Body of pancreas (tissue), 4 donors: Measurements from ENCODE around the gene AGRN. TPM values are rescaled to one million over a fixed set of nuclear protein-coding genes. Genes with fewer than 3 reads are reported as not detected.

Experiments
- ATAC-seq: fragments of 150-250 bp; one replicate; pipeline ENCODE4 v1.9.1; 2016
- DNase-seq, 4 donors: peaks; one replicate each; pipeline ENCODE4 v3.0.0-alpha.2; 2019
- H3K27ac ChIP-seq, 4 donors: fragments of 200-600 bp; sonication (generic); 1 replicate in 3 of 4; 2 replicates in 1 of 4; pipeline versions ENCODE4 v1.5.1 to v1.6.1; 2016 to 2019; ENCODE audit warnings: mild to moderate bottlenecking in 1 of 4, mixed read lengths in 1 of 4, moderate library complexity in 1 of 4
- H3K27me3 ChIP-seq, 2 donors: fragments of 200-600 bp; sonication (generic); one replicate each; pipeline ENCODE4 v1.6.0; 2016; ENCODE audit warnings: mild to moderate bottlenecking in 1 of 2
- H3K36me3 ChIP-seq, 2 donors: fragments of 200-600 bp; sonication (generic); replicated peaks in 1 of 2; 2 replicates each; pipeline ENCODE4 v1.5.1; 2016; ENCODE audit warnings: low read depth in 2 of 2; ENCODE audit not compliant: insufficient read depth in 1 of 2
- H3K4me1 ChIP-seq: fragments of 200-600 bp; sonication (generic); one replicate; pipeline ENCODE4 v1.6.0; 2016
- H3K4me3 ChIP-seq, 2 donors: fragments of 200-600 bp; sonication (generic); 1 replicate in 1 of 2; 2 replicates in 1 of 2; pipeline ENCODE4 v1.5.1; 2016 to 2019
- H3K9me3 ChIP-seq, 3 donors: fragments of 200-600 bp; sonication (generic); 1 replicate in 2 of 3; 2 replicates in 1 of 3; pipeline ENCODE4 v1.5.1; 2016
- POLR2A ChIP-seq, 3 donors: fragments of 450-650 bp; IDR thresholded peaks; one replicate each; pipeline ENCODE4 v1.6.1; 2016; ENCODE audit warnings: antibody characterized with exemption in 3 of 3, mild to moderate bottlenecking in 2 of 3
- WGBS, 2 donors: methylation state at CpG; one replicate each; pipeline ENCODE4 v1.1.5; 2017; 5-methylcytosine and 5-hydroxymethylcytosine counted together
- intact Hi-C: fragments of 100-400 bp; cut with DNase I; formaldehyde crosslinking; loops from one replicate; pipeline ENCODE4 v1.15.1; 2023
- total RNA-seq, 2 donors: library from RNA; depleted of rRNA; stranded (reverse); fragments of >200 nt; gene quantifications; one replicate each; pipeline ENCODE4 v1.1.0, GENCODE V29; 2016
- TF ChIP-seq, protein P1 (sequence below), 7 experiments: fragments of 450-650 bp in 4 of 7; fragments of 200-600 bp in 3 of 7; sonication (generic) in 3 of 7; IDR thresholded peaks; one replicate each; pipeline ENCODE4 v1.5.1; 2016 to 2019; ENCODE audit warnings: antibody characterized with exemption in 7 of 7

Gene AGRN
- total RNA-seq, 2 donors from 2014 or later: 85.1 to 241 TPM

- DNase-seq: no peak
- H3K27ac ChIP-seq: peak overlapping the region; percentile 62 to 92 (median 86)
- 82 to 85% methylated on average over 4 to 9 of the region's 9 CpGs for WGBS, 2 donors
- TF ChIP-seq, protein P1, sequence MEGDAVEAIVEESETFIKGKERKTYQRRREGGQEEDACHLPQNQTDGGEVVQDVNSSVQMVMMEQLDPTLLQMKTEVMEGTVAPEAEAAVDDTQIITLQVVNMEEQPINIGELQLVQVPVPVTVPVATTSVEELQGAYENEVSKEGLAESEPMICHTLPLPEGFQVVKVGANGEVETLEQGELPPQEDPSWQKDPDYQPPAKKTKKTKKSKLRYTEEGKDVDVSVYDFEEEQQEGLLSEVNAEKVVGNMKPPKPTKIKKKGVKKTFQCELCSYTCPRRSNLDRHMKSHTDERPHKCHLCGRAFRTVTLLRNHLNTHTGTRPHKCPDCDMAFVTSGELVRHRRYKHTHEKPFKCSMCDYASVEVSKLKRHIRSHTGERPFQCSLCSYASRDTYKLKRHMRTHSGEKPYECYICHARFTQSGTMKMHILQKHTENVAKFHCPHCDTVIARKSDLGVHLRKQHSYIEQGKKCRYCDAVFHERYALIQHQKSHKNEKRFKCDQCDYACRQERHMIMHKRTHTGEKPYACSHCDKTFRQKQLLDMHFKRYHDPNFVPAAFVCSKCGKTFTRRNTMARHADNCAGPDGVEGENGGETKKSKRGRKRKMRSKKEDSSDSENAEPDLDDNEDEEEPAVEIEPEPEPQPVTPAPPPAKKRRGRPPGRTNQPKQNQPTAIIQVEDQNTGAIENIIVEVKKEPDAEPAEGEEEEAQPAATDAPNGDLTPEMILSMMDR (IDR thresholded peaks at IDR 0.05): no peak
- TF ChIP-seq POLR2A (IDR thresholded peaks at IDR 0.05): no peak
- ATAC-seq: no peak
- intact Hi-C loops: no loop called here
- no peak overlapping the region for H3K4me3 ChIP-seq
- no peaks in the 10 kb centered on the region for H3K27me3 ChIP-seq
- no peaks in the 10 kb centered on the region for H3K36me3 ChIP-seq
- no peaks in the 10 kb centered on the region for H3K9me3 ChIP-seq
- peaks cover 60% of the 10 kb centered on the region for H3K4me1 ChIP-seq
These were observed 4.3 kb downstream of the AGRN start for GRCh38 chr1:1024149-1024770.

GRCh38 chr1:1024771-1025699, 5.1 kb downstream of the AGRN start:
- Histone ChIP-seq H3K27ac (peak overlapping the region; percentile 73 to 92 (median 86)), H3K27me3 (no peaks in the 10 kb centered on the region), H3K4me1 (peaks cover 60% of the 10 kb centered on the region), H3K36me3 (no peaks in the 10 kb centered on the region), H3K9me3 (no peaks in the 10 kb centered on the region), H3K4me3 (no peak overlapping the region)
- intact Hi-C loops: no loop called here
- ATAC-seq: peak; percentile 68
- TF ChIP-seq, protein P1 (IDR thresholded peaks at IDR 0.05): no peak
- peak; percentile 79 to 87 (median 80) for TF ChIP-seq POLR2A (IDR thresholded peaks at IDR 0.05)
- DNase-seq: peak; percentile 66 to 86 (median 76)
- 42 to 91% methylated on average over 2 to 28 of the region's 31 CpGs for WGBS, 2 donors

DNA sequence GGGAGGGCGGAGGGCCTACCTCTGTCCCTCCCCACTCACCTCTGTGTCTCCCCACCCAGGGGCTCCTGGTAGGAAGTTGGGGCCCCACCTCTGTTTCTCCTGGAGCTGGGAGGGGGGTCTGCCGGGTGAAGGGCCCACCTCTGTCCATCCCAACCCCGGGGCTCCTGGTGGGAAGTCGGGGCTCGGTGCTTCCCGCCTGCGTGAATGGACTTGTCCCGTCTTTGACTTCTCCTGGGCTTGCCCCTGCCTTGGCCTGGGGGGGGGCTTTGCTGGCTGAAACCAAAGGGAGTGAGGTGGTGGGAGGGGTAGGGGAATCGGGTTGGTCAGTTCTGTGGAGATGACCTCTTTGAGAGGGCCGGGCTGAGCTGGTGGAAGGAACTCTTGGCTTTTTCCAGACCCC, 5.8 kb downstream of the AGRN start:
- no peaks in the 10 kb centered on the region for H3K27me3 ChIP-seq
- ATAC-seq (no peak), DNase-seq (no peak)
- H3K36me3 ChIP-seq: no peaks in the 10 kb centered on the region
- no peak overlapping the region for H3K4me3 ChIP-seq
- TF ChIP-seq, protein P1 (IDR thresholded peaks at IDR 0.05): no peak
- no peak for TF ChIP-seq POLR2A (IDR thresholded peaks at IDR 0.05)
- H3K9me3 ChIP-seq: no peaks in the 10 kb centered on the region
- peaks cover 56% of the 10 kb centered on the region for H3K4me1 ChIP-seq
- 78 to 83% methylated on average over 9 to 10 of the region's 10 CpGs for WGBS, 2 donors
- peak overlapping the region; percentile 73 to 92 (median 86) for H3K27ac ChIP-seq
- intact Hi-C loops: no loop called here

- 68 to 97% methylated on average over 6 to 20 of the region's 21 CpGs for WGBS, 2 donors
- Histone ChIP-seq H3K9me3 (no peaks in the 10 kb centered on the region), H3K27ac (no peak overlapping the region), H3K4me1 (peaks cover 51% of the 10 kb centered on the region), H3K4me3 (no peak overlapping the region), H3K27me3 (no peaks in the 10 kb centered on the region), H3K36me3 (no peaks in the 10 kb centered on the region)
- TF ChIP-seq POLR2A (IDR thresholded peaks at IDR 0.05): no peak
- TF ChIP-seq, protein P1 (IDR thresholded peaks at IDR 0.05): no peak
- DNase-seq (no peak), ATAC-seq (no peak)
- intact Hi-C loops: no loop called here
These were observed 6.9 kb downstream of the AGRN start for GRCh38 chr1:1026599-1027413.
